GM12801 (cell line): ENCODE results near the gene LCOR.

Experiments used
- CTCF ChIP-seq: IDR thresholded peaks from one replicate; pipeline ENCODE4 v1.5.1; 2011; ENCODE audit warnings: control low read depth; ENCODE audit not compliant: insufficient read length; ENCODE audit errors: extremely low read depth

The LCOR gene

GRCh38 chr10:96935148-96935547 is 103.0 kb downstream of the LCOR start:
- TF ChIP-seq CTCF, result no peak

GRCh38 chr10:96935810-96936209 is 103.7 kb downstream of the LCOR start:
- TF ChIP-seq CTCF, result no peak

GRCh38 chr10:96947036-96947435 is 114.9 kb downstream of the LCOR start:
- TF ChIP-seq CTCF, result no peak

- no peak for TF ChIP-seq CTCF
Measured at GRCh38 chr10:96949039-96949683, 117.1 kb downstream of the LCOR start.

GRCh38 chr10:96951954-96952353 is 119.9 kb downstream of the LCOR start:
- no peak for TF ChIP-seq CTCF

- TF ChIP-seq CTCF, result no peak
Measured at GRCh38 chr10:96955794-96956193, 123.7 kb downstream of the LCOR start.

GRCh38 chr10:96958071-96958470 is 126.0 kb downstream of the LCOR start:
- no peak for TF ChIP-seq CTCF
